ENCODE results near the gene OXA1L. TPM values are rescaled to one million over a fixed set of nuclear protein-coding genes. Genes with fewer than 3 reads are reported as not detected.

The OXA1L gene
- total RNA-seq, 1 donor from 2014 or later: 68.3 TPM

DNA sequence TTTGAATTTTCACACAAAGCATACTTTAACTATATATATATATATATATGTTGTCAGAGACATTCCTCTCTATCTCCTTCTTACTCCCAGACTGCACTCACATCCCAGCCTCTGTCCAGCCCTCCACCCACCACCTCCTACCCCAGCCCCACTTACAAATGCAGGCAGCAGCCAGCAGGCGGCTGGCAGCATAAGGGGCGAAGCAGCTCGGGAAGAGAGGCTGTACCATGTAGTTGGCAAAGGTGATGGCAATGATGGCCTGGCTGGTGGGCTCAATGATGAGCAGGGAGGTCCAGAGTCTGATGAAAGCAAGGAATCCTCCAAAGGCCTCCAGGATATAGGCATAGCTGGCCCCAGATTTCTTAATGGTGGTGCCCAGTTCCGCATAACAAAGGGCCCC lies 46.3 kb downstream of the OXA1L start:
- H3K4me1 ChIP-seq: peaks cover 0 to 7% of the 10 kb centered on the region in 2 donors
- no peak for DNase-seq (ENCODE audit: low spot score in 2 of 2)
- intact Hi-C loops (cut with DNase I): loop anchor here (10.0 kb wide), 1 partner anchor 428 kb away; no protein-coding TSS in a partner anchor
- no peaks in the 10 kb centered on the region for H3K36me3 ChIP-seq
- H3K27me3 ChIP-seq: no peaks in the 10 kb centered on the region
- H3K27ac ChIP-seq: no peak overlapping the region
- TF ChIP-seq, protein P1, sequence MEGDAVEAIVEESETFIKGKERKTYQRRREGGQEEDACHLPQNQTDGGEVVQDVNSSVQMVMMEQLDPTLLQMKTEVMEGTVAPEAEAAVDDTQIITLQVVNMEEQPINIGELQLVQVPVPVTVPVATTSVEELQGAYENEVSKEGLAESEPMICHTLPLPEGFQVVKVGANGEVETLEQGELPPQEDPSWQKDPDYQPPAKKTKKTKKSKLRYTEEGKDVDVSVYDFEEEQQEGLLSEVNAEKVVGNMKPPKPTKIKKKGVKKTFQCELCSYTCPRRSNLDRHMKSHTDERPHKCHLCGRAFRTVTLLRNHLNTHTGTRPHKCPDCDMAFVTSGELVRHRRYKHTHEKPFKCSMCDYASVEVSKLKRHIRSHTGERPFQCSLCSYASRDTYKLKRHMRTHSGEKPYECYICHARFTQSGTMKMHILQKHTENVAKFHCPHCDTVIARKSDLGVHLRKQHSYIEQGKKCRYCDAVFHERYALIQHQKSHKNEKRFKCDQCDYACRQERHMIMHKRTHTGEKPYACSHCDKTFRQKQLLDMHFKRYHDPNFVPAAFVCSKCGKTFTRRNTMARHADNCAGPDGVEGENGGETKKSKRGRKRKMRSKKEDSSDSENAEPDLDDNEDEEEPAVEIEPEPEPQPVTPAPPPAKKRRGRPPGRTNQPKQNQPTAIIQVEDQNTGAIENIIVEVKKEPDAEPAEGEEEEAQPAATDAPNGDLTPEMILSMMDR (IDR thresholded peaks at IDR 0.05): no peak
- H3K4me3 ChIP-seq: no peak overlapping the region
- H3K9me3 ChIP-seq: no peaks in the 10 kb centered on the region

DNA sequence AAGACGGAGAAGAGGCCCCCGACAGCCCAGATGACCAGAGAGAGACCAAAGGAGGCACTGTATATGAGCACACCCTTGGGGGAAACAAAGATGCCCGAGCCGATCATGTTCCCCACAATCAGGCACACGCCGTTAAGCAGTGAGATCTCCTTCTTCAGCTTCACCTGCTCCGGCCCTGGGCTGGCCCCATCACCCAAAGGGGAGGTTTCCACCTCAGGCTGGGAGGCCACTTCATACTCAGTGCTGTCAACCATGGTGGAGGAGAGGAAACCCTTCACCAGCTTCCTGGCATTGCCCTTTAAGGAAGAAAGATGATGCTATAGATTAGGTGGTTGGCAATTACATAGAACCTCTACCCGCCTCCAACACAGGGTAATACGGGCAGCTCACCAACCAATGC lies 46.7 kb downstream of the OXA1L start:
- intact Hi-C loops (cut with DNase I): loop anchor here (10.0 kb wide), 1 partner anchor 428 kb away; no protein-coding TSS in a partner anchor

DNA sequence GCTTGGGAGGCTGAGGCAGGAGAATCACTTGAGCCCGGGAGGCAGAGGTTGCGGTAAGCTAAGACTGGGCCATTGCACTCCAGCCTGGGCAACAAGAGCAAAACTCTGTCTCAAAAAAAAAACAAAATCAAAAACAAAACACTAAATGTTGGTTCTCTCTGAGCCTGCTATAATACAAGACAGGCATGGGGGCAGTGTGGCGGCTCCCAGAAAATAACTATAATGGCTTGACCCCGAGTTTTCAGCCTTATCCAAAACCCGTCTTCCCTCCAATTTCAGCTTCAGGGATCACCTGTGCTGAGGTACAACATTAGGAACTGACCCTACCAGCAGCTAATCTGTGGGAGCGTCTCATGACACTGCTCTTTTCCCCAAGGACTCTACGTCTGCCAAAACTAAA lies 47.9 kb downstream of the OXA1L start:
- Histone ChIP-seq H3K9me3 (no peaks in the 10 kb centered on the region), H3K27me3 (no peaks in the 10 kb centered on the region), H3K4me3 (peak overlapping the region in 1 of 2 donors; percentile 1), H3K27ac (no peak overlapping the region), H3K36me3 (no peaks in the 10 kb centered on the region), H3K4me1 (peaks cover 4 to 23% of the 10 kb centered on the region in 2 donors)
- TF ChIP-seq, protein P1 (IDR thresholded peaks at IDR 0.05): no peak
- DNase-seq (ENCODE audit: low spot score in 2 of 2): no peak
- intact Hi-C loops (cut with DNase I): loop anchor here (10.0 kb wide), 1 partner anchor 430 kb away; no protein-coding TSS in a partner anchor

More for the DNA sequence above, 46.7 kb downstream of the OXA1L start:
- Histone ChIP-seq H3K4me3 (no peak overlapping the region), H3K27me3 (no peaks in the 10 kb centered on the region), H3K9me3 (no peaks in the 10 kb centered on the region), H3K27ac (no peak overlapping the region), H3K4me1 (peaks cover under 1 to 11% of the 10 kb centered on the region in 2 donors), H3K36me3 (no peaks in the 10 kb centered on the region)
- TF ChIP-seq, protein P1 (IDR thresholded peaks at IDR 0.05): no peak
- DNase-seq (ENCODE audit: low spot score in 2 of 2): no peak

DNA sequence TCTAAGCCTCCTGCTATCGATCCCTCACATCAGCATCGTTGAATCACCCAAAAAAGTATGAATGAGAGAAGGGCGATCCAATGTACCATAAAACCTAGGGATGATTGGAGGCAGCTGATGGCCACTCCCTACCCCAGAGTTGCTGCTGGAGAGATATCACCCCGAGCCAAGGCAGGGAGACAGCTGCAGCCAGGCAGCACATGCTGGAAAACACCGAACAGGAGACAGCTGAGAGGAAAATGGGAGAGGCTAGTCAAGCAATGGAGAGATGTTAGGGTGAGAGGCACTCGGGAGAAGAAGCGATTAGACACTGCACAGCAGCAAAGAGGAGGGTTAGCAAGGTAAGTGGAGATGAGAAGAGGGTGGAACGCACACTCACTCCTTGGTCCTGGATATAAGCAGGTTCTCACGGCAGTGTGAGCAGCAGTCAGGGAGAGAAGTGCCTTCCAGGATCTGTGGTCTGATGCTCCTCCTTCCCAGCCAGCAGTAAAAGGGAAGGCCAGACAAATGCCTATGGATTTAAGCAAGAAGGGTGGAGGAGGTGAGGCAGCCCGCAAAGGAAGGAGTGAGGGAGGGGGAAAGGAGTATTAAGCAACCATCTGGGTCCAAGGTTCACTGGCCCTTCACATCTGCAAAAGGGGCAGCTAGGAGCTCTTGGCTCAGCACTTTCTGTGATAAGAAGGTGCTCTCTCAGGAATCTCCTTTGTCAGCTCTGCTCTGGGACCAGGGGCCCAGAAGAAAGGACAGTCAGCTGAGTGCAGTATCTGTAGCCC lies 48.6 kb downstream of the OXA1L start, which contains the start of gene SLC7A7:
Gene SLC7A7, minus strand, starts transcription at position 495 of the 773 bp plus-strand sequence. CDS start 2,037 bp downstream, outside the sequence.
- Histone ChIP-seq H3K9me3 (no peaks in the 10 kb centered on the region), H3K4me1 (peaks cover 6 to 31% of the 10 kb centered on the region in 2 donors), H3K27ac (peak within 1 kb of the TSS; percentile 48 to 88), H3K36me3 (no peaks in the 10 kb centered on the region), H3K27me3 (no peaks in the 10 kb centered on the region), H3K4me3 (peak within 1 kb of the TSS in 1 of 2 donors; percentile 1)
- TF ChIP-seq, protein P1 (IDR thresholded peaks at IDR 0.05): no peak
- no peak for DNase-seq (ENCODE audit: low spot score in 2 of 2)
- intact Hi-C loops (cut with DNase I): loop anchor here (5.0 to 10.0 kb wide), 2 partner anchors 228 to 430 kb away; partner anchors contain the start of gene DAD1

DNA sequence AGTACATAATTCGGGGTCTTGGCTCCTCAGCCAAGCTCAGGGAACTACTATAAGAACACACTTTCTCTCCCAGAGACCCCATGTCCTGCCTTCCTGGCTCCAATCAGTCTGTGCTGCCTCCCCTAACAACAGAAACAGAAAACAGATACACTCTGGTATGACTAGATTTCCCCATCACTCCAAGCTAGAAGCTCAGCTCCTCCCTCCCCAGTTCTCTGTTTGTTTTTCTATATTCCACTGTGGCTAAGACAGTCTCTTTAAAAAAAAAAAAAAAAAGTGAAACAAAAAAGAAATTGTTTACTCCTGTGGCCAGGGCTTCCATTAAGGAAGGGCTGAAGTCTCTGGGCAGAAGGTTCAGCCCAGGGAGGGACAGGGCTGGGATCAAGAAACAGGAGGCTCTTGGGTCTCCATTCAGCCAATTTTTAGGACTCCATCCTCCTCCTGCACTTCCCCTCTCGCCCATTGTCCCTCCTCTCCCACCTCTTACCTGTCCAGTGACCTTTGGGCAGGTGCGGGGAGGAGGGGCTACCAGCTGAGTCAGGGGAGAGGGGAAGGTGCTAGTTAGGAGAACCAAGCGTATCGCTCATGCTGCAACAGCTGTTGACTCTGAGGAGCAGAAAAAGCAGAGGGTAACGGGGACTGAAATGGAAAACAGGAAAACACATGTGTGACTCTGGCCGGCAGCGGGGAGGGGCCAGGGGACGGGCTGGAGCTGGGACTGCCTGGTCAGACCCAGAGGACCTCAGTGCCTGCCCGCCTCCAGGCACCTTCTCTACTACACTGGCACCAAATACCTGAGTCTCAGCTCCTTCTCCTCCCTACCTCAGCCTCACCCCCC lies 52.9 kb downstream of the OXA1L start:
- TF ChIP-seq, protein P1 (IDR thresholded peaks at IDR 0.05): no peak
- peak in 1 of 2 donors; percentile 80 for DNase-seq (ENCODE audit: low spot score in 2 of 2)
- Histone ChIP-seq H3K27me3 (no peaks in the 10 kb centered on the region), H3K4me3 (peak overlapping the region; percentile 31 to 59), H3K9me3 (no peaks in the 10 kb centered on the region), H3K27ac (peak overlapping the region; percentile 88 to 89), H3K4me1 (peaks cover 6 to 43% of the 10 kb centered on the region in 2 donors), H3K36me3 (no peaks in the 10 kb centered on the region)
- intact Hi-C loops (cut with DNase I): loop anchor here (5.0 to 10.0 kb wide), 2 partner anchors 232 to 435 kb away; partner anchors contain the start of gene DAD1
